ENCODE results near the gene LIMK1.

The LIMK1 gene

DNA sequence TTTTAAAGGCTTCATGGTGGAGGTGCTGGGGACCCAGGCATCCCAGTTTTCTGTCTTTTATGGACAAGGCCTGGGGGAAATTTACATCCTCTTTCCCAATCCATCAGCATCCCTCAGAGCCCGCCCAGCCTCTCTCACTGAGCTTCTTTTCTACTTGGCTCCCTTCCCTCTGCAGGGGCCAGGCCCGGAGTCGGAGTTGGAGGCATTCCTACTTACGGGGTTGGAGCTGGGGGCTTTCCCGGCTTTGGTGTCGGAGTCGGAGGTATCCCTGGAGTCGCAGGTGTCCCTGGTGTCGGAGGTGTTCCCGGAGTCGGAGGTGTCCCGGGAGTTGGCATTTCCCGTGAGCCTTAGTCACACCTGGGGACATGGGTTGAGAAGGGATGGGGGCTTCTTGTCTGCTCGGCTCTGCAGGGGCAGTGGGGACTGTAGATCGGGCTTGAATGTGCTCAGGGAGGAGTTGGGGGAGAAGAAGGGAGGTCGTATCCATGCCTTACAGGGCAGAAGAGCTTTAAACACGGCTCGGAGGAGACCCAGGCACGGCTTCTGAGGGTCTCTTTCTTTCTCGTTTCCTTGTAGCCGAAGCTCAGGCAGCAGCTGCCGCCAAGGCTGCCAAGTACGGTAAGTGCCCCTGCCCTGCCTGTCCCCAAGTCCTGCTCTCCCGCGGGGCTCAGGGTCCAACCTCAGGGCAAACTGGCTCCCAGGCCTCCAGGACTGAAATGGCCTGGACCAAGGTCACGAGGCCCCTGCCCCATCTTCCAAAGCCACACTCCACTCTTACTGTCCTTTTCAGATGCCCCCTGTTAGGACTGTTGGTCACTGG, 27.3 kb upstream of the LIMK1 start:
- DNase-seq (ENCODE audit: low read depth) = no peak

DNA sequence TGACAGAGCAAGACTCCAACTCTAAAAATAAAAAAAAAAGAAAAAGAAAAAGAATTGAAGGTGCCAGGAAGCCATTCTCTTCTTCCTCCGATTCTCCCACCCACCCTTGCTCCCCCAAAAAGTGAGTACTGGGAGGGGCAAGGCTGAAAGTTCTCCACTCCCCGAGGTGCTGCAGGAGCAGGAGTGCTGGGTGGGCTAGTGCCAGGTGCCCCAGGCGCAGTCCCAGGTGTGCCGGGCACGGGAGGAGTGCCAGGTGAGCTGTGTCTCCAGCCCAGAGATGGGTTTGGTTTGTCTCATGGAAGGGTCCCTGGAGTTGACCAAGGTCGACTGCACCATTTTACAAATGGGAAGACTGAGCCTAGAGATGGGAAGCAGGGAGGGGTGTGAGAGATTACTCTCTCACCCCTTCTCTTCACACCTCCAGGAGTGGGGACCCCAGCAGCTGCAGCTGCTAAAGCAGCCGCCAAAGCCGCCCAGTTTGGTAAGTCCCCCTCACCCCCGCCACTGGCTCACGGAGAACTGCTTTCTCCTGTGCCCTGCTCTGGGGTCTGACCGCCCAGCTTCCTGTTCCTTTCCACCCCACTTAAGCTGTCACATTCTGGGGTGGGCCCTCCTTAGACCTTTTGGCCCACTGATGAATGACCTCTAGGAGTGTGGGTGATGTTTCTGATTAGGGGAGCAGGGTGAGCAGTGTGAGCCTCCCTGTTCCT, 26.2 kb upstream of the LIMK1 start:
- DNase-seq (ENCODE audit: low read depth) = no peak

DNA sequence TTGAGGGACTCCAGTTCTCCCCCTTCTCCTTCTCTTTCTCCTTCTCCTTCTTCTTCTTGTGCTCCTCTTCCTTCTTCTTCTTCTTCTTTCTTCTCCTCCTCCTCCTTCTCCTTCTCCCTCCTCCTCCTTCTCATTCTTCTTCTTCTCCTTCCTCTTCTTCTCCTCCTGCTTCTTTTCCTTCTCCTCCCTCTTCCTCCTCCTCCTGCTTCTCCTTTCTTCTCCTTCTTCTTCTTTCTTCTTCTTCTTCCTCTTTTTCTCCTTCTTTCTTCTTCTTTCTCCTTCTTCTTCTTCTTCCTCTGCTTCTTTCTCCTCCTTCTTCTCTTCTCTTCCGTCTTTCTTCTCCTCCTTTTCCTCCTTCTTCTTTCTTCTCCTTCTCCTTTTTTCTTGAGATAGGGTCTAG, 25.6 kb upstream of the LIMK1 start:
- DNase-seq (ENCODE audit: low read depth) = no peak

DNA sequence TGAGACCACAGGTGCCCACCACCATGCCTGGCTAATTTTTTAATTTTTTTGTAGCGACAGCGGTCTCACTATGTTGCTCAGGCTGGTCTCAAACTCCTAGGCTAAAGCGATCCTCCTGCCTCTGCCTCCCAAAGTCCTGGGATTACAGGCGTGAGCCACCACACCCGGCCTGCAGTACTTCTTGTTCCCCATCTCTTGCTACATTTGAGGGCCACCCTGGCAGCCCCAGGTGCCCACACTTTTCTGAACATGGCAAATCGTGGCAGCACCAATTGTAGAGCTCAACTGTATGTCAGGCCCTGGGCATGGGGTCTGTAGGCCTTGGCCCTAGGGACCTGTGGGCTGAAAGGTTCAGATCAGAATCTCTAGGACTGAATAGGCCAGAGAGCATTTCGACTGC, 25.1 kb upstream of the LIMK1 start:
- no peak for DNase-seq (ENCODE audit: low read depth)

DNA sequence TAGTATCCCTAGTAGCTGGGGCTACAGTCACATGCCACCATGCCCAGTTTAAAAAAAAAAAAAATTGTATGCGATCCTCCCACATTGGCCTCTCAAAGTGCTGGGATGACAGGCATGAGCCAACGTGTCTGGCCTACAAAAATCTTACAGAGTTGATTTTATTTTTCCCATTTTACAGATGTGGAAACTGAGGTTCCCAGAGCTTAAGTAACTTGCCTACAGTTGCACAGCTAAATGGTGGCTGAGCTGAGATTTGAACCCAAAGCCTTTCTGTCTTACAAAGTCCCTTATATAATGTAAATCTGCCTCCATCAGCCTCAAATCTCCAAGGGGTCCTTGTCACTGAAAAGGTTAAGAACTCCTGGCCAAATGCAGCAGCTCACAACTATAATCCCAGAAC, 24.6 kb upstream of the LIMK1 start:
- no peak for DNase-seq (ENCODE audit: low read depth)

DNA sequence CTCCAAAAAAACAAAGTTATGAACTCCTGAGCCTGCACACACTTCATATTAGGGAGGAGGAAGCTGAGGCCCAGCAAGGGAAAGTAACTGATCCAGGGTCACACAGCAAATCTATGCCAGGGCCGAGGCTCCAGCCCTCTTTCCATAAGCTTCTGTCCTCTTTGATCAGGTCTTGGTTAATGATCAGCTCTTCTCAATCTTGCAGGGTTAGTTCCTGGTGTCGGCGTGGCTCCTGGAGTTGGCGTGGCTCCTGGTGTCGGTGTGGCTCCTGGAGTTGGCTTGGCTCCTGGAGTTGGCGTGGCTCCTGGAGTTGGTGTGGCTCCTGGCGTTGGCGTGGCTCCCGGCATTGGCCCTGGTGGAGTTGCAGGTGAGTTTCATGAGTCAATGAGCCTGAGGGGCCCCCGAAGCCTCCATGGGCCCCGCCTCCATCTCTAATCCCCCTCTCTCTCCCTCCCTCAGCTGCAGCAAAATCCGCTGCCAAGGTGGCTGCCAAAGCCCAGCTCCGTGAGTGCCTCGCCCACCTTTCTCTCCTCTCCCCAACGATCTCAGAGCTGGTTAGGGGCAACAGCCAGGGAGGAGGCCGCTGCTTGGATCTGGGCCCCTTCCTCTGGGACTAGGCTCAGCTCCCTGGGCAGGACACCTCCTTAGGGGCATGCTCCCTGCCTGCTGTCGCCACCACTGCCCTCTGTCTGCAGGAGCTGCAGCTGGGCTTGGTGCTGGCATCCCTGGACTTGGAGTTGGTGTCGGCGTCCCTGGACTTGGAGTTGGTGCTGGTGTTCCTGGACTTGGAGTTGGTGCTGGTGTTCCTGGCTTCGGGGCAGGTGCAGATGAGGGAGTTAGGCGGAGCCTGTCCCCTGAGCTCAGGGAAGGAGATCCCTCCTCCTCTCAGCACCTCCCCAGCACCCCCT, 23.7 kb upstream of the LIMK1 start:
- no peak for DNase-seq (ENCODE audit: low read depth)

DNA sequence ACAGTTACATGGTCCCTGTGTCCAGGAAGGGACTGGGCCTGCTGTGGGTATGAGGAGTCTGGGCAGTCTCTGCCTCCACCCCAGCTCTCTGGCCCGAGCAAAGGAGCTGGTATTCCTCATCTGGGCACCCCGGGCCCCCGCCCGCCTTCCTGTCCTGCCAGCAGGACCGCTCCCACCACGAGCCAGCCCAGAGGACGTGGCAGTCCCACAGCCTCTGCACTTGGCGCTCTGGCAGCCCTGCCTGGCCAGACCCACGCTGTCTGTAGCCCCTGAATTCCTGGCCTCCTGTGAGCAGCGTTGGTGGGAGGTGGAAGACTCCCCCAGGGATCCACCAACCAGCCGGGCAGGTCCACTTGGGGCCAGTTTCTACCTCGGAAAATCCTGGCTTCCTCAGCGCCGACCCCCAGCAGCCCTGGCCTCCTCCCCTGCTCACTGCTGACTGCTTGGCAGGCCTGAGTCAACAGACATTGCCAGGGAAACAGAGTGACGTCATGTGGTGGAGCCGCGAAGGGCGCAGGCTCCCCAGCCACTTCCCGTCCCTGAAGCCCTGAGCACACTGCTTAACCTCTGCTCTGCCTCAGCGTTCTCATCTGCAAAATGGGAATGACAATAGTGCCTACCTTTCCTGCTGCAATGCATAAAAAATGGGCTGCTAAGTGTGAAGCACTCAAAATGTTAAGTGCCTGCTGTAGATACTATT, 21.6 kb upstream of the LIMK1 start:
- DNase-seq (ENCODE audit: low read depth) = peak; percentile 48

DNA sequence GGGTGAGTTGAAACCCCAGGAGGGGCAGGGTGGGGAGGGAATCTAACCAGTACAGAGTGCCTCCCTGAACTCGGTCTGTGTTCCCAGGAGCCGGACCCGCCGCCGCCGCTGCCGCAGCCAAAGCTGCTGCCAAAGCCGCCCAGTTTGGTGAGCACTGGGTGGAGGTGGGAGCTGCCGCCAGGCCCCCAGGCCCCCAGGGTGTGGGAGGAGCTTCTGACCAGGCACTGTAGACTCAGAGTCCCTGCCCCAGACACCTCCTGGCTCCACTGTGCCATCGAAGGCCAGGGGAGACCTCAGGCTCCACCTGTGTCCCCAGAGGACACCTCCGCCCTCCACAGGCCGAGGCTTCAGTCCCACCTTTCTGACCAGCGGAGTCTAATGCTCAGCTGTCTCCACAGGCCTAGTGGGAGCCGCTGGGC, 20.4 kb upstream of the LIMK1 start:
- no peak for DNase-seq (ENCODE audit: low read depth)

DNA sequence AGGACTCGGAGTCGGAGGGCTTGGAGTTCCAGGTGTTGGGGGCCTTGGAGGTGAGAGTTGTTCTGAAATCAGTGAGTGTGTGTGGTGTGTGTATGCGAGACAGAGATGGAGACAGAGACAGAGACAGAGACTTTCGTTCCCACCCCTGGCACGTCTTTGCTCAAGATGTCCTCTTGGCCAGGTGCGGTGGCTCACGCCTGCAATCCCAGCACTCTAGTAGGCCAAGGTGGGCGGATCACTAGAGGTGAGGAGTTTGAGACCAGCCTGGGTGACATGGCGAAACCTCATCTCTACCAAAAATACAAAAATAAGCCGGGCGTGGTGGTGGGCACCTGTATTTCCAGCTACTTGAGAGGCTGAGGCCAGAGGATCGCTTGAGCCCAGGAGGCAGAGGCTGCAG, 20.0 kb upstream of the LIMK1 start:
- DNase-seq (ENCODE audit: low read depth) = no peak

DNA sequence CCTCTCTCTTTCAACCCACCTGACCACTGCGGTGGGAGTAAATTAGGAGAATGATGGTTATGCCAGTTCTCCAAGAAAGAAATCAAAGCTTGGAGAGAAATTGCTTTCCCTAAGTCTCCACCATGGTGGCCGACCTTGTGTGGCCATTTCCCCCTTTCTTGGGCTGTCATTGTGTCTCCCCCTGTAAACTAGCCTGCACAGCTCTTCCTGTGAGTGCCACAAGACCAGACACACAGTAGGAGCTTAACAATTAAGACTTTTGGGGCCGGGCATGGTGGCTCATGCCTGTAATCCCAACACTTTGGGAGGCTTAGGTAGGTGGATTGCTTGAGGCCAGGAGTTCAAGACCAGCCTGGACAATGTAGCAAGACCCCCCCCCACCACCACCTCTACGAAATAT, 18.9 kb upstream of the LIMK1 start:
- DNase-seq (ENCODE audit: low read depth) = no peak

DNA sequence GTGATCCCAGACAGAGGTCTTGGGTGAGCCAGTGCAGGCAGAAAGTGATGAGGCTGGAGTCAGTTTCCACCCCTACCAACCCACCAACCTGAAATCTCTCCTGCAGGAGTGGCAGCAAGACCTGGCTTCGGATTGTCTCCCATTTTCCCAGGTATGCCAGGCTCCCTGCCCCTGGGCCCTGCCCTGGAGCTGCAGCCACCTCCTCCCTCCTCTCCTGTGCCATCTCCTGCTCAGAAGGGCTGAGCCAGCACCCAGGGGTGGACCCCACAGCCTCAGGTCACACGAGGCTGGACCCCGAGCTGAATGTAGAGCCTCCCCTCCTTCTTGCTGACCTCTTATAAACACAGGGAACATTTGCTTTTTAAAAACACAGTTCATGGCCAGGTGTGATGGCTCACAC, 17.0 kb upstream of the LIMK1 start:
- no peak for DNase-seq (ENCODE audit: low read depth)

DNA sequence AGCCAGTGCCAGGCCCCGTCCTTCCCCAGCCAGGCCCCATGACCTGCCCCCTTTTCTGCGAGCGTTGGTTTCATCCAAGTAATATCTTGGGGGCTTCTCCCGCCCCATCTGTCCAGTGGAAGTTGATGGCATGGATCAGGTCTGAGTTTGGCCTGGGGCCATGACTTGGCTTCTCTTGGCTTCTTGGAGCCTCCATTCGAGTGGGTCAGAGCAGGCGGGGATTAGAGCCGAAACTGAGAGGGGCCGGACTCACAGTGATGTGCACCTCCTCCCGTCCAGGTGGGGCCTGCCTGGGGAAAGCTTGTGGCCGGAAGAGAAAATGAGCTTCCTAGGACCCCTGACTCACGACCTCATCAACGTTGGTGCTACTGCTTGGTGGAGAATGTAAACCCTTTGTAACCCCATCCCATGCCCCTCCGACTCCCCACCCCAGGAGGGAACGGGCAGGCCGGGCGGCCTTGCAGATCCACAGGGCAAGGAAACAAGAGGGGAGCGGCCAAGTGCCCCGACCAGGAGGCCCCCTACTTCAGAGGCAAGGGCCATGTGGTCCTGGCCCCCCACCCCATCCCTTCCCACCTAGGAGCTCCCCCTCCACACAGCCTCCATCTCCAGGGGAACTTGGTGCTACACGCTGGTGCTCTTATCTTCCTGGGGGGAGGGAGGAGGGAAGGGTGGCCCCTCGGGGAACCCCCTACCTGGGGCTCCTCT, 15.1 kb upstream of the LIMK1 start:
- no peak for DNase-seq (ENCODE audit: low read depth)

DNA sequence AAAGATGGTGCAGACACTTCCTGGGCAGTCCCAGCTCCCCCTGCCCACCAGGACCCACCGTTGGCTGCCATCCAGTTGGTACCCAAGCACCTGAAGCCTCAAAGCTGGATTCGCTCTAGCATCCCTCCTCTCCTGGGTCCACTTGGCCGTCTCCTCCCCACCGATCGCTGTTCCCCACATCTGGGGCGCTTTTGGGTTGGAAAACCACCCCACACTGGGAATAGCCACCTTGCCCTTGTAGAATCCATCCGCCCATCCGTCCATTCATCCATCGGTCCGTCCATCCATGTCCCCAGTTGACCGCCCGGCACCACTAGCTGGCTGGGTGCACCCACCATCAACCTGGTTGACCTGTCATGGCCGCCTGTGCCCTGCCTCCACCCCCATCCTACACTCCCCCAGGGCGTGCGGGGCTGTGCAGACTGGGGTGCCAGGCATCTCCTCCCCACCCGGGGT, 14.5 kb upstream of the LIMK1 start:
- no peak for DNase-seq (ENCODE audit: low read depth)

DNA sequence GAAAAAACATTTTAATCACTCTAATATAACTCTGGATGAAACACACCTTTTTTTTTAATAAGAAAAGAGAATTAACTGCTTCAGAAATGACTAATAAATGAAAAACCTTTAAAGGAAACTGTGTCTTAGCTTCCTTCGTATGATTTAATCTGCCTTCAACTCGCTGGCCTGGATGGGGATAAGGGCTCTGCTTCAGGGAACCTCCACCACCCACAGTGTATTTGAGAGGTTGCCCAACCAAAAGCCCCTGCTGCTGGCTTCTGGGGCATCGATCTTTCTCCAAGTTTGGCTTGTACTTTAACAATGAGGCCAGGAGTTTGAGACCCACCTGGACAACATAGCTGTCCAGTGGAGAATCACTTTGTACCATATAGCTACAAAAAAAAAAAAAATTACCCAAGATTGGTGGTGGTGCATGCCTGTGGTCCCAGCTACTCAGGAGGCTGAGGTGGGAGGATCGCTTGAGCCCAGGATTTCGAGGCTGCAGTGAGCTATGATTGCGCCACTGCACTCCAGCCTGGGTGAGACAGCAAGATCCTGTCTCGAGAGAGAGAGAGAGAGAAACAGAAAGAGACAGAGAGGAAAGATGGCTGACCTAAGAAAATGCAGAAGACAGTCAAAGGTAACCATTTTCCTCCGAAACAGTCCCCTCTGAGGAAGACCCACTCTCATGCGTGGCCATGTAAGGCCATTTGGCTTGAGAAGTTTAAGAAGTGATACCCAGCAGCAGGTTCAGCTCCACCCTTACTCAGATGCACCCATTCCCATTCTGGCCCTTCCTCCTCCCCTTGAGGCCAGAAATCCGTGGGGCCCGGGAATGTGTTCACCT, 13.6 kb upstream of the LIMK1 start:
- DNase-seq (ENCODE audit: low read depth) = no peak

DNA sequence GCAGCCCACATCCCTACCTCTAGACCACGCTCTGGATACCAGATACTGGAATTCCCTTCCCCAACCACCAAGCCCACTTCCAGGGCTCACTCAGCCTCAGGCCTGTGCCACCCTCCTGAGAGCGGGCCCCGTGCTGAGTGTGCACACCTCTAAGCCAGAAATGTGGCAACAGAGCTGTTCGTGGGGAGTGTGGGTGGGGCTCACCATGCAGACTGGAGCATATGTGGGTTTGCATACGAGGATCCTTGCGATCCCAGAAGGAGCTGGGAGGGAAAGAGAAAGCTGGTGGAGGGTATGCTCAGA, 13.0 kb upstream of the LIMK1 start:
- DNase-seq (ENCODE audit: low read depth) = no peak

DNA sequence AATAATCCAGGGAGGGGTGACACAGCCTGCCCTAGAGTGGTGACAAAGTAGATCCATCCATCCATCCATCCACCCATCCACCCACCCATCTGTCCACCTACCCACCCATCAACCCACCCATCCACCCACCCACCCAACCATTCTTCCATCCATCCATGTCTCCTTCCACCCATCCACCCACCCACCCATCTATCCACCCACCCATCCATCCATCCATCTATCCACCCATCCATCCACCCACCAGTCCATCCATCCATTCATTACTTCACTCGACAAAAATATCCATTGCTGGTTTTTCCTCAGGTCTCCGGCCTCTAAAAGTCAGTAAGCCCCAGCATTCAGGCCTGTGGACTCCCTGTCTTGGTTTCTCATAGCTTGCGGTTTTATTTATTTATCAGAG, 12.5 kb upstream of the LIMK1 start:
- no peak for DNase-seq (ENCODE audit: low read depth)

DNA sequence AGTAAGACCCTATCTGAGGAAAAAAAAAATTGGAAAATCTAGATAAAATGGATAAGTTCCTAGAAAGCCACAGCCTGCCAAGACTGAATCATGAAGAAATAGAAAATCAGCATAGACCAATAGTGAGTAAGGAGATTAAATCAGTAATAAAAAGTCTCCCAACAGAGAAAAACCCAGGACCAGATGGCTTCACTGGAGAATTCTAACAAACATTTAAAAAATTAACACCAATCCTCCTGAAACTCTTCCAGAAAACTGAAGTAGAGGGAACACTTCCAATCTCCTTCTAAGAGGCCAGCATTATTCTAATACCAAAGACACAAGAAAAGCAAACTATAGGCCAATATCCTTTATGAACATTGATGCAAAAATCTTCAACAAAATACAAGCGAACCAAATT, 8.8 kb upstream of the LIMK1 start:
- no peak for DNase-seq (ENCODE audit: low read depth)

DNA sequence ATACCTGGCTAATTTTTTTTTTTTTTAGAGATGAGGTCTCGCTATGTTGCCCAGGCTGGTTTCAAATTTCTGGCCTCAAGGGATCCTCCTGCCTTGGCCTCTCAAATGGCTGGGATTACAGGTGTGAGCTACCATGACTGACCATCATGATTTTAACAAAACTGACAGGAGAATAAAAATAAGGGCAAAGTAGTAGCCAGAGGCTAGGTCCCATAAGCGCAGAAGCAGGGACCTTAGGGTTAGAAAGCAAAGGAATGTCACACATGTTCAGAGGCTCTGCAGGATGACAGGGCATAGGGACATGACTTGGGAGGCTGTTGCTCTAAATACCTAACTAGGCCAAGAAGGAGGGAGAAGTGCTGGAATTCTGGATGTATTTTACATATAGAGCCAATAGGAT, 5.1 kb upstream of the LIMK1 start:
- DNase-seq (ENCODE audit: low read depth) = no peak

DNA sequence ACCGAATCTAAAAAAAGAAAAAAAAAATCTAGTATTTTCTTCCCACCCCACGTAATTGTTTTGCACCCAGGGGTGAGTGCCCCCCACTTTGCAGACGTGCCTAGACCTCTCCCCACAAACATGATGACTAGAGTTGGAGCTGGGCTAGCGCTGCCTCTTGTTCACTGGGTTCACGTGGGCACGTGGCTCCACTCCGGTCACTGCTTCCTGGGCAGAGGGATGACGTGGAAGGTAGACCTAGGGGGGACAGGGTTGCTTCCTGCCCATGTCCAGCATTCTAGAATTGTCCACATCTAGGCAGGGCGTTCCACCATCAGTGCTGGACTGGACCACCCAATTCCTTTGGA, 861 bp upstream of the LIMK1 start:
- no peak for DNase-seq (ENCODE audit: low read depth)

DNA sequence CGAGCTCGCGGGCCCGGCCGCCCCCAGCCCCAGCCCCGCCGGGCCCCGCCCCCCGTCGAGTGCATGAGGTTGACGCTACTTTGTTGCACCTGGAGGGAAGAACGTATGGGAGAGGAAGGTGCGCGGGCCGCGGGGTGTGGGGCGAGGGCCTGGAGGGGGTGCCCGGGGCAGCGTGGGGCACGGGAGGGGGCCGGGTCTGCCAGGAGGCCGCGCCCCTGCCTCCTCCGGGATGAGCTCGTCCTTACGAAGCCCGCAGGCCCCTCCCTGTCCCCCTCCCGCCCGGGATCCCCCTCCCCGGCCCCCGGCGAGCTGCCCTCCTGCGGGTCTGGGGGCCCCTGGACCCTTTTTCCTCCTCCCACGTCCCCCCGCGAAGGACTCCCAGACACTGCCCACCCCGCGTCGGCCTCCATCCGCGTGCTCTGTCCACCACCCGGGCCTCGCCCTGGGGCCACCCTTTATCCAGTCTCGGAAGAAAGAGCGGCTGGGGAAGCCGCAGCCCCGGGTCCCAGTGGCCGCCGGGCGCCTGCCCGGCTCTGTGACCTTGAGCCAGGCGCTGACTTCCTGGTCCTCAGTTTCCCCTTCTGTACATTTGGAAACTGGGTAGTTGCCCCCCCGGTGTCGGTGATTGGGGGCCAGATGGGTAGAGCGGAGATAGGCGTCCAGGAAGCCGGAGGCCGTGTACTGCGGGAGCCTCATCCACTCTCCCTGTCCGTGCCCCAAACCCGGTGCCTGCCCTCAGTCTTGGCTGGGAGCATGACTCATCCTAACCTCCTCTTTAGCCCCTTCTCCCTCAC, 521 bp downstream of the LIMK1 start:
- no peak for DNase-seq (ENCODE audit: low read depth)
